HG03280 (cell line): Measurements from ENCODE around the gene SLC25A41.

ENCODE experiments used
- ATAC-seq: cut with Tn5 transposase; IDR thresholded peaks from one replicate; pipeline ENCODE4 v1.9.1; 2021; ENCODE audit warnings: mild to moderate bottlenecking, moderate library complexity; ENCODE audit not compliant: unreplicated experiment

The SLC25A41 gene

GRCh38 chr19:6460099-6460884 lies 26.7 kb upstream of the SLC25A41 start:
- peak; percentile 79 for ATAC-seq

- ATAC-seq: peak; percentile 23
Observed at GRCh38 chr19:6459262-6460098, 25.9 kb upstream of the SLC25A41 start, which contains the start of gene SLC25A23. Gene SLC25A23 (minus strand): TSS chr19:6459792. CDS start chr19:6459628, 164 bp downstream.

DNA sequence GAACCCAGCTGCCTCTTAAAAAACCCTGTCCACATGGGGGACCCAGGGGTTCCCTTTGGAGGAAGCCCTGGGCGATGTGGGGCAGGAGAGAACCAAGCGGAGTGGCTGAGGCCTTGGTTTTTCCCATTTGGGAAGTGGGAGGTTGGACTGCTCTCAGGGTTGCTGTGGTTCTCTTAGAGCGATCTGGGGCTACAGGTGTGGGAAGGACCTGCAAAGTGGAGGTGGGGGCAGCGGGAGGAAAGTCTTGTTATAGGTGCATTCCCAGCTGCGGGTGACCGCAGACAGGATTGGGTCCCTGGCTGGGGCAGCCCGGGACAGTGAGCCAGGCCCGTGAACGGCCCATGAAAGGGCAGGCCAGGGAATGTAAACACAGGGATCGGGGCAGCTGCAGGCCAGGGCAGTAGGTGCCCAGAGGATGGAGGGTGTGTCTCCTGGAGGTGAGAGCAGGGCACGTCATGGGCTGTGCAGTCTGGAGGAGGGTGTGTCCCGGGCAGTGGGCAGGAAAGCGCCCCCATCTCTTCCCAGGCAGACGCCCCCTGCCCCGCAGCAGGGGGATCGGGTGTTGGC lies 25.2 kb upstream of the SLC25A41 start:
- no peak for ATAC-seq

DNA sequence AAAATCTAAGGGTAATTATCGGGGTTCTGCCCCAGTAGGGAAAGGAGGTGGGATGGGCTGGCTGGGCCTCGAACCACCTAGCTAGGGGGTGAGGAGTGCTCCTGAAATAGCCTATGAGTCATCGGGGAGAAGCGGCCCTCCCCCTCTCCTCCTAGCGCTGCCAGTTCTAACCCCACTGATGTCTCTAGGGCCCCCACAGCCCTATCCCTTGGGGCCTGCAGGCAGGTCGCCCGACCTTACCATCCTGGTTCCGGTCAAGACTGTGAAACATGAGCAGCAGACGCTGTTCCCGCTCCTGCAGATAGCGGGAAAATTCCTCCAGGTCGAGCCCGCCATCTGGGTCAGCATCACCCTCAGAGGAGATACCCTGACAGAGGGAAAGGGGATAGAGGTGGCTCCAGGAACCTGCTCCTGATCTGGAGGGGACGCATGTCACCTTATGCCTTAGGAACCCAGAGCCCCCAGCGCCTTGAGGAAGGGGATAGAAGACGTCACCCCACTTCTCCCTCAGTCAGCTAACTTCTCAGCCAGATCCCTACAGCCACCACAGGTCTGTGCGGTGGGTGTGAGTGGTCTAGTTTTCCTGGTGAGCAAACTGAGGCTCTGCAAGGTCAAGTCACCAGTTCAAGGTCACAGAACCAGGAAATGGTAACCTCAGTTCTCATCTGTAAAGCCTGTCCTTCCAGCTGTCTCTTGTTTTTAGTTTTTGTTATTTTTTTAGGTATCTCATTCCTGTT lies 24.6 kb upstream of the SLC25A41 start:
- no peak for ATAC-seq

GRCh38 chr19:6455924-6456323 lies 22.4 kb upstream of the SLC25A41 start:
- no peak for ATAC-seq

- ATAC-seq: no peak
Observed at GRCh38 chr19:6453951-6454565, 20.5 kb upstream of the SLC25A41 start.

DNA sequence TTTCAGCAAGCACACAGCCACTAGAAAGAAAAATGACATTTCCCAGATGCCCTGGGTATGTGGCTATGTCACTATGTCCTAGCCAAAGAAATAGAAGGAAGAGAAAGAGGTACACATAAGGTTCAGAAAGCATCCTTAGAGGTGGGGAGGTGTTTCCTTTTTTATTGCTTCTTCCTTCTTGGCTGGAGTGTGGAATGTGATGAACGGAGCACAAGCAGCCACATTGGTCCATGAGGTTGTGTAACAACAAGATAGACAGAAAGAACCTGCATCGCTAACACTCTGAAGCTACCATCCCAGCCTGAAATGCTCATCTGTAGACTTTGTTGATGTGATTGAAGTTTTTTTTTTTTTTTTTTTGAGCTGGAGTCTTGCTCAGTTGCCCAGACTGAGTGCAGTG lies 19.3 kb upstream of the SLC25A41 start:
- no peak for ATAC-seq

DNA sequence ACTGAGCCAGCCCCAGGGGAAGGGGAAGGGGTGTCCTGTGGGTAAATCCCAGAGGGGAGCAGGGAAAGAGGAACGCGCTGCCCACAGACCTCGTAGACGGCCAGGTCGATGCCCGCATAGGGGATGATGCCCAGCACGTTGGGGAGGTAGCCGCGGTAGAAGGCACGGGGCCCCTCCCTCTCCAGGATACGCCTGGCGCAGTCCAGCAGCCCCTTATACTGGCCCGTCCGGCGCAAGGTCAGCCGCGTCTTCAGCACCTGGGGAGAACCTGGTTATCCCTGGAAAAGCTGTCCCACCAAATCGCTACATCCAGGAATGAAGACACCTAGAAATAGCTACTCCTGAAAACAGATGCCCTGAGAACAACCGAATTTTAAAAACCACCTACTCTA lies 18.7 kb upstream of the SLC25A41 start:
- no peak for ATAC-seq

DNA sequence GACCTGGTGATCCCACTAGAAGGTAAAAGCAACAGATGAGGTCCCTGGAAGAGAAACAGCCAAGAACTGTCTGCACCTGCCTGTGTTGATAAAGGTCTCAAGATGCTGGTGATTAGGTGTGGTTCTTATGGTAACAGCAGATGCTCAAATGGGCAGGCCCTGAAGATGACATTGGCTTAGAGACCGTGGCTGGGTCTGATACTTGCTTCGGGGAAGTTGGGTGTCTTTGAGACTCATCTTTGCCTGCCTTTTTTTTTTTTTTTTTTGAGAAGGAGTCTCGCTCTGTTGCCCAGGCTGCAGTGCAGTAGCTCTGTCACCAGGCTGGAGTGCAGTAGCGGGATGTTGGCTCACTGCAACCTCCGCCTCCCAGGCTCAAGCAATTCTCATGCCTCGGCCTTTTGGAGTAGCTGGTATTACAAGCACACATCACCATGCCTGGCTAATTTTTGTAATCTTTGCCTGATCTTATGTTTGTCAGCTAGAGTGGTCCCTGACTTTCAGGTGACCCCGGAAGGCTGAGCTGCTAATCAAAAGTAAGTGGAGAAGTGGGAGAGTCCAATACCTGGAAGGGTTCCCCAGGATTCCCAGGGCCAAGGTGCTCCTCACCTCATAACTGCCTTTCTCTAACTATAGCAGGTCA lies 18.1 kb upstream of the SLC25A41 start:
- no peak for ATAC-seq

GRCh38 chr19:6450166-6450565 lies 16.6 kb upstream of the SLC25A41 start:
- ATAC-seq: no peak

- ATAC-seq: no peak
Observed at GRCh38 chr19:6448045-6448444, 14.5 kb upstream of the SLC25A41 start.

DNA sequence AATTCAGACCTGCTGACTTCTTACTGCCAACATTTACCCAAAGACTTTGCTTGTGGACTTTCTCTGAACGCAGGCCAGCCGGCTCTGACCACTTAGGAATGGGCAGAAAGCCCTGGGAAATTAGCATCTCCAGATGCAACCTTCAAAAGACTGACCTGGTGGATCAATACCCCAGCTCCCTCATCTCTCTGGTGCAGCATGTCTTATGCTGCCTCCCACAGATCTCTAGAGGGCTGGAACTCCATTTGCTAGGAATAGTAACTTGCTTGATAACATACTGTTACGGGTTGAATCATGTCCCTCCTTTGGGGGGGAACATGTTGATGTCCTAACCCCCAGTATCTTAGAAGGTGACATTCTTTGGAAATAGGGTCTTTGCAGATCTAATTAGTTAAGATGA lies 12.9 kb upstream of the SLC25A41 start:
- no peak for ATAC-seq

DNA sequence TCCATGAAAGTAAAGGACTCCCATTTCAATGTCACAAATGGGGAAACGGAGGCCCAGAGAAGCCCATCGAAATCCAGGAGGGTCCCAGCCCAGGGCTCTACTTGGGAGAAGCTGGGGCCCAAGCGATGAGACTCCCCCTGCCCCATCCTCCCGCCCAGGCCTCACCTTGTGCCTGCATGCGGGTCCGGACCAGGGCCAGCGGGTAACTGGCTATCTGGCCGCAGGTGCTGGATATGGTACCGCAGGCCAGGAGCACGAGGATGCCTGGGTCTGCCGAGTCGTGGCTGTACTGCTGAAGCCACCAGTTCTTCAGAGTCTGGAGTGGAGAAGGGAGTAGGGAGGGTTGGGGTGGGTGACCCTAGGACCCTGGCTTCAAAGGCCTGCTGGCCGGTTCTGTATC lies 10.4 kb upstream of the SLC25A41 start:
- ATAC-seq: no peak

GRCh38 chr19:6442087-6442688 lies 8.6 kb upstream of the SLC25A41 start:
- no peak for ATAC-seq

- ATAC-seq: no peak
Observed at GRCh38 chr19:6440905-6441304, 7.3 kb upstream of the SLC25A41 start.

- no peak for ATAC-seq
Observed at GRCh38 chr19:6439743-6440142, 6.2 kb upstream of the SLC25A41 start.

GRCh38 chr19:6433165-6433564 lies 398 bp downstream of the SLC25A41 start:
- ATAC-seq: no peak

- ATAC-seq: no peak
Observed at GRCh38 chr19:6431891-6432290, 1.7 kb downstream of the SLC25A41 start.

DNA sequence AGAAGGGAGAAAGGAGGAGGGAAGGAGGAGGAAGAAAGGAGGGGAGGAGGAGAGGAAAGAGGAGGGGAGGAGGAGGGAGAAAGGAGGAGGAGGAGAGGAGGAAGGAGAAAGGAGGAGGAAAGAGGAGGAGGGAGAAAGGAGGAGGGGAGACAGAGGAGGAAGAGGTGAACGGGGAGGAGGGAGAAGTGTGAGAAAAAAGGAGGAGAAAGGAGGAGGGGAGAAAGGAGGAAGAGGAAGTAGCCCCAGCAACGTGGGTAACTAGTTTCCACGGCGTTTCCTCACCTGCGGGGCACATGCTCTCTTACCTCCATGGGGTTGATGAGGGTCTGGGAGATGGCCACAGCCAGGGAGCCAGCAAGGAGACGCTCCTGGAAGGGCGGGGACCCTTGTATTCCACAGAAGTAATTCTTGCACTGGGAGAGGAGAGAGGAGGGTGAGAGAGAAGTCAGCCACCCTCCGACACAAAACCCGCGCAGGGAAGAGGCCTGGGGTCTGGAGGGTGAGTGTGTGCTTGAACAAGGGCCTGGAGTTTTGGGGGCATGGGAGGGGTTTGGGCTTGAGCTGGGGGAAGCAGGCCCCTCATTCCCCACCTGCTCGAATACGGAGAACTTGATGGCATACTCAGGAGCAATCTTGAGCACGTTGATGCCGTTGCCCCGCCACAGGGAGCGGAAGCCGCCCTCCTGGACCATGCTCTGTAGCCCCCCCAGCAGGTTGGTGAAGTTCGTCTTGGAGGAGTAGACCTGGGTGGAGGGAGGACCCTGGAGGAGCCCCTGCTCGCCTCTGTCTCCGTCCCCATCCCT lies 3.9 kb downstream of the SLC25A41 start:
- no peak for ATAC-seq
